SK-N-SH (cell line): ENCODE data around the gene AGRN.

Experiments used
- CTCF ChIP-seq: fragments of 200-600 bp; sonication (generic); IDR thresholded peaks from 2 replicates; pipeline ENCODE4 v1.6.1; 2017; ENCODE audit warnings: antibody characterized with exemption, mild to moderate bottlenecking, moderate library complexity
- RXRA ChIP-seq: IDR thresholded peaks from 2 replicates; pipeline ENCODE4 v1.4.0; 2012; ENCODE audit warnings: low read depth, mild to moderate bottlenecking, borderline replicate concordance

- TF ChIP-seq RXRA (no peak), CTCF (no peak)
Observed at GRCh38 chr1:1087351-1088028, 67.6 kb downstream of the AGRN start.
